NCI-H524 treated with DMSO at 0.1 percent for 48 hours (cell line): ENCODE measurements around the gene SYNGR4.

Experiments used
- DNase-seq: peaks from one replicate; lab custom pipeline; 2025; lab: John Stamatoyannopoulos, UW

The SYNGR4 gene

GRCh38 chr19:48396016-48396823 lies 32.1 kb downstream of the SYNGR4 start:
- no peak for DNase-seq

- DNase-seq, result no peak
Observed at GRCh38 chr19:48396824-48397176, 32.6 kb downstream of the SYNGR4 start.

- no peak for DNase-seq
Observed at GRCh38 chr19:48397263-48398101, 33.3 kb downstream of the SYNGR4 start.

GRCh38 chr19:48398102-48398374 lies 33.9 kb downstream of the SYNGR4 start:
- DNase-seq, result no peak

GRCh38 chr19:48398375-48399235 lies 34.4 kb downstream of the SYNGR4 start:
- no peak for DNase-seq

- DNase-seq, result no peak
Observed at GRCh38 chr19:48400018-48400742, 36.0 kb downstream of the SYNGR4 start.

GRCh38 chr19:48401287-48401686 lies 37.1 kb downstream of the SYNGR4 start:
- no peak for DNase-seq

GRCh38 chr19:48403606-48404005 lies 39.4 kb downstream of the SYNGR4 start:
- DNase-seq, result peak; percentile 20

GRCh38 chr19:48405010-48405659 lies 41.0 kb downstream of the SYNGR4 start:
- no peak for DNase-seq

GRCh38 chr19:48405850-48406249 lies 41.7 kb downstream of the SYNGR4 start:
- DNase-seq, result no peak

GRCh38 chr19:48413879-48414587 lies 49.9 kb downstream of the SYNGR4 start:
- no peak for DNase-seq

GRCh38 chr19:48415395-48415794 lies 51.2 kb downstream of the SYNGR4 start:
- DNase-seq, result no peak

- no peak for DNase-seq
Observed at GRCh38 chr19:48415806-48416221, 51.6 kb downstream of the SYNGR4 start.

- no peak for DNase-seq
Observed at GRCh38 chr19:48417421-48417820, 53.3 kb downstream of the SYNGR4 start.

GRCh38 chr19:48418317-48419064 lies 54.3 kb downstream of the SYNGR4 start:
- DNase-seq, result no peak

GRCh38 chr19:48419158-48419920 lies 55.2 kb downstream of the SYNGR4 start:
- DNase-seq, result no peak

GRCh38 chr19:48421548-48421947 lies 57.4 kb downstream of the SYNGR4 start:
- DNase-seq, result no peak

- no peak for DNase-seq
Observed at GRCh38 chr19:48424694-48425219, 60.6 kb downstream of the SYNGR4 start.
